ENCODE data around the gene GNAI1.

- TF ChIP-seq CTCF (IDR thresholded peaks at IDR 0.05; ENCODE audit: low read length) (no peak), EZH2 (optimal IDR thresholded peaks at IDR 0.05; ENCODE audit: low read depth, low read length) (no peak)
Observed at GRCh38 chr7:80165177-80165576, 30.5 kb downstream of the GNAI1 start.
